GM12878 (cell line): ENCODE results near the gene EXOSC2. TPM values are rescaled to one million over a fixed set of nuclear protein-coding genes. Genes with fewer than 3 reads are reported as not detected.

ENCODE experiments used
- ASH2L ChIP-seq: fragments of 300-600, 200-600 bp; sonication (generic); IDR thresholded peaks from 2 replicates; pipeline ENCODE4 v1.6.1; 2017; ENCODE audit warnings: low read depth, mild to moderate bottlenecking, borderline replicate concordance
- ESRRA ChIP-seq: IDR thresholded peaks from 2 replicates; pipeline ENCODE4 v1.6.1; 2012; ENCODE audit warnings: mild to moderate bottlenecking, low read length, improper control_type of control experiment
- NKRF ChIP-seq: fragments of 450-650 bp; conservative IDR thresholded peaks from 2 replicates; pipeline ENCODE4 v1.6.1; 2017; ENCODE audit warnings: mild to moderate bottlenecking, moderate library complexity
- ZNF207 ChIP-seq: fragments of 450-650 bp; IDR thresholded peaks from 2 replicates; pipeline ENCODE4 v1.6.1; 2014; ENCODE audit warnings: antibody characterized with exemption, mild to moderate bottlenecking, borderline replicate concordance
- polyA plus RNA-seq, 11 experiments: library from polyadenylated mRNA; depleted of rRNA in 4 of 11; unstranded in 6 of 11; stranded (reverse) in 5 of 11; fragments of >200 nt; fragmentation: Nextera tagmentation in 4 of 11; fragmentation: Illumina TruSeq in 1 of 11; extraction: Ambion mirVana in 4 of 11; extraction: Trizol in 1 of 11; gene quantifications; 1 replicate in 1 of 11; 2 replicates in 10 of 11; pipeline versions ENCODE4 v1.2.1 to v1.2.3, GENCODE V29; 2011 to 2016; ENCODE audit warnings: inconsistent platforms in 2 of 11, missing spikeins in 2 of 11, low read depth in 1 of 11
- total RNA-seq, 4 experiments: library from RNA; depleted of rRNA in 3 of 4; stranded (reverse); fragments of >200 nt in 3 of 4; fragmentation: Illumina TruSeq in 1 of 4; extraction: Trizol in 1 of 4; gene quantifications; 2 replicates each; pipeline versions ENCODE4 v1.2.1 to v1.2.3, GENCODE V29; 2013 to 2021
- TF ChIP-seq, protein P1 (sequence below): fragments of 450-650 bp; IDR thresholded peaks from 2 replicates; pipeline ENCODE4 v1.6.1; 2017; ENCODE audit warnings: mild to moderate bottlenecking, moderate library complexity

The EXOSC2 gene
- total and polyA plus RNA-seq, 10 of the 15 experiments (the other 5 are each of a cell fraction or from before 2014, with no cell fraction given) = 26.3 to 55.0 (median 48.0) TPM

DNA sequence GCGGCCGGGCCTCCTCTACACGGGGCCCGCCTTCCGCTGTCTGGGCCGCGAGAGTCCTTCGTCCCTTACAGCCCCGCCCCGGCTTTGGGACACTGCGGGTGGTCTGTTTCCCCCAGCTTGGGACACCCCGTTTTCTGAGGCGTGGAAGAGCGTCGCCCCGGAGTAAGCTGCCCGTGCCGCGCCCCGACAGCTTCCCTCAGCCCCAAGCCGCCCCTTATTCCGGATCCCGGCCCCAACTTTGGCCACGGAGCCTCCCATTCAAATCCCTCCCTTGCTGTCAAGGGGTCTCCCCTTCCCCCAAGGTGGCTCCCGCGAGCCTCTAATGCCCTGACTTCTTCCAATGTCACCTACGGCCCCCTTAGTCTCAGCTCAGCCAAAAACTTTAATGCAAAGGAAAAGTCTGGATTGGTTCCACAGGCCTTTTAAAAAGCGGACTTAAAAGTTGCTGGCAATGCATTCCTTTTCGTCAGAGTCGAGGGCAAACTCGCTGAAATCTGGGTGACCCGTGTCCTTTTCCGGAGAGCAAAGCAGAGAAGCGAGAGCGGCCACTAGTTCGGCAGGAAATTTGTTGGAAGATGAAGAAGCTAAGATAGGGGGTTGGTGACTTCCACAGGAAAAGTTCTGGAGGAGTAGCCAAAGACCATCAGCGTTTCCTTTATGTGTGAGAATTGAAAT is 19.8 kb downstream of the EXOSC2 start (continued):
- no peak for TF ChIP-seq ZNF207
- TF ChIP-seq NKRF = peak; percentile 14; the same call in 1 of the 2 replicates
- TF ChIP-seq, protein P1, sequence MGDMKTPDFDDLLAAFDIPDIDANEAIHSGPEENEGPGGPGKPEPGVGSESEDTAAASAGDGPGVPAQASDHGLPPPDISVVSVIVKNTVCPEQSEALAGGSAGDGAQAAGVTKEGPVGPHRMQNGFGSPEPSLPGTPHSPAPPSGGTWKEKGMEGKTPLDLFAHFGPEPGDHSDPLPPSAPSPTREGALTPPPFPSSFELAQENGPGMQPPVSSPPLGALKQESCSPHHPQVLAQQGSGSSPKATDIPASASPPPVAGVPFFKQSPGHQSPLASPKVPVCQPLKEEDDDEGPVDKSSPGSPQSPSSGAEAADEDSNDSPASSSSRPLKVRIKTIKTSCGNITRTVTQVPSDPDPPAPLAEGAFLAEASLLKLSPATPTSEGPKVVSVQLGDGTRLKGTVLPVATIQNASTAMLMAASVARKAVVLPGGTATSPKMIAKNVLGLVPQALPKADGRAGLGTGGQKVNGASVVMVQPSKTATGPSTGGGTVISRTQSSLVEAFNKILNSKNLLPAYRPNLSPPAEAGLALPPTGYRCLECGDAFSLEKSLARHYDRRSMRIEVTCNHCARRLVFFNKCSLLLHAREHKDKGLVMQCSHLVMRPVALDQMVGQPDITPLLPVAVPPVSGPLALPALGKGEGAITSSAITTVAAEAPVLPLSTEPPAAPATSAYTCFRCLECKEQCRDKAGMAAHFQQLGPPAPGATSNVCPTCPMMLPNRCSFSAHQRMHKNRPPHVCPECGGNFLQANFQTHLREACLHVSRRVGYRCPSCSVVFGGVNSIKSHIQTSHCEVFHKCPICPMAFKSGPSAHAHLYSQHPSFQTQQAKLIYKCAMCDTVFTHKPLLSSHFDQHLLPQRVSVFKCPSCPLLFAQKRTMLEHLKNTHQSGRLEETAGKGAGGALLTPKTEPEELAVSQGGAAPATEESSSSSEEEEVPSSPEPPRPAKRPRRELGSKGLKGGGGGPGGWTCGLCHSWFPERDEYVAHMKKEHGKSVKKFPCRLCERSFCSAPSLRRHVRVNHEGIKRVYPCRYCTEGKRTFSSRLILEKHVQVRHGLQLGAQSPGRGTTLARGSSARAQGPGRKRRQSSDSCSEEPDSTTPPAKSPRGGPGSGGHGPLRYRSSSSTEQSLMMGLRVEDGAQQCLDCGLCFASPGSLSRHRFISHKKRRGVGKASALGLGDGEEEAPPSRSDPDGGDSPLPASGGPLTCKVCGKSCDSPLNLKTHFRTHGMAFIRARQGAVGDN = no peak
- no peak for TF ChIP-seq ASH2L
- peak; percentile 3; the same call in 1 of the 2 replicates for TF ChIP-seq ESRRA
